K562 (cell line): ENCODE results near the gene IQGAP3. TPM values are rescaled to one million over a fixed set of nuclear protein-coding genes. Genes with fewer than 3 reads are reported as not detected.
A peak's percentile ranks its signal among the peaks of the same experiment; 100 is the strongest.

Experiments used
- ATF3 ChIP-seq, 2 experiments: fragments of 450-650 bp in 1 of 2; sonication (generic) in 1 of 2; formaldehyde crosslinking in 1 of 2; IDR thresholded peaks in 1 of 2; conservative IDR thresholded peaks in 1 of 2; 2 replicates each; pipeline versions ENCODE4 v1.6.1 to v1.8.1; 2016 to 2023; ENCODE audit warnings: mild to moderate bottlenecking in 2 of 2, moderate library complexity in 2 of 2, inconsistent platforms in 1 of 2, missing genetic modification reagents in 1 of 2
- CCNT2 ChIP-seq: IDR thresholded peaks from 2 replicates; pipeline ENCODE4 v1.6.1; 2011; ENCODE audit warnings: borderline replicate concordance, low read depth, mild to moderate bottlenecking, moderate library complexity, mixed read lengths, low read length; ENCODE audit not compliant: insufficient read length; ENCODE audit errors: extremely low read depth
- CHD1 ChIP-seq: fragments of 200-600 bp; sonication (generic); IDR thresholded peaks from one replicate; pipeline ENCODE4 v1.6.1; 2012; ENCODE audit warnings: mild to moderate bottlenecking, moderate library complexity, low read length, inconsistent platforms
- CHD2 ChIP-seq: IDR thresholded peaks from 2 replicates; pipeline ENCODE4 v1.6.1; 2011; ENCODE audit warnings: low read depth, low read length
- ELF1 ChIP-seq: fragments of 200-800 bp; sonication (Bioruptor generic); IDR thresholded peaks from 2 replicates; pipeline ENCODE4 v1.6.1; 2016; ENCODE audit warnings: missing genetic modification characterization, missing compliant biosample characterization
- HMG20A ChIP-seq: fragments of 450-650 bp; formaldehyde crosslinking; conservative IDR thresholded peaks from 2 replicates; pipeline ENCODE4 v1.4.0; 2020; ENCODE audit warnings: mild to moderate bottlenecking, mixed read lengths
- HNRNPH1 ChIP-seq: fragments of 200-400 bp; formaldehyde crosslinking; optimal IDR thresholded peaks from 2 replicates; pipeline ENCODE3; 2017; ENCODE audit warnings: low read depth, mild to moderate bottlenecking, low read length, moderate library complexity
- MCM7 ChIP-seq, 2 experiments: fragments of 450-650 bp; IDR thresholded peaks; 2 replicates each; pipeline ENCODE4 v1.6.1; 2016 to 2018
- NCOA6 ChIP-seq: fragments of 450-650 bp; IDR thresholded peaks from 2 replicates; pipeline ENCODE4 v1.6.1; 2017; ENCODE audit warnings: mild to moderate bottlenecking
- PCBP1 ChIP-seq: fragments of 200-400 bp; formaldehyde crosslinking; IDR thresholded peaks from 2 replicates; pipeline ENCODE4 v1.6.1; 2018; ENCODE audit warnings: mild to moderate bottlenecking, low read depth, low read length; ENCODE audit not compliant: poor library complexity, severe bottlenecking
- POLR2G ChIP-seq: fragments of 200-400 bp; formaldehyde crosslinking; IDR thresholded peaks from 2 replicates; pipeline ENCODE4 v1.6.1; 2017; ENCODE audit warnings: low read depth, mild to moderate bottlenecking, antibody characterized with exemption, low read length, moderate library complexity
- RB1 ChIP-seq: fragments of 450-650 bp; IDR thresholded peaks from 2 replicates; pipeline ENCODE4 v1.6.1; 2017; ENCODE audit warnings: low read depth, mild to moderate bottlenecking
- RBBP5 ChIP-seq: fragments of 200-600 bp; sonication (generic); IDR thresholded peaks from 2 replicates; pipeline ENCODE4 v1.6.1; 2012; ENCODE audit warnings: borderline replicate concordance, mild to moderate bottlenecking, low read length, control low read depth, inconsistent platforms; ENCODE audit not compliant: insufficient read depth, poor library complexity, severe bottlenecking
- RBM25 ChIP-seq: fragments of 200-400 bp; formaldehyde crosslinking; IDR thresholded peaks from 2 replicates; pipeline ENCODE4 v1.6.1; 2018; ENCODE audit warnings: low read length, low read depth, moderate library complexity; ENCODE audit not compliant: severe bottlenecking
- SIRT6 ChIP-seq: IDR thresholded peaks from one replicate; pipeline ENCODE4 v1.6.1; 2012; ENCODE audit warnings: low read depth, mild to moderate bottlenecking, control low read depth, inconsistent platforms, low read length, moderate library complexity
- SMAD2 ChIP-seq: fragments of 150-350 bp; IDR thresholded peaks from 2 replicates; pipeline ENCODE4 v1.6.1; 2014; ENCODE audit warnings: low read depth, mild to moderate bottlenecking, low read length
- TAL1 ChIP-seq: fragments of 450-650 bp; IDR thresholded peaks from 2 replicates; pipeline ENCODE4 v1.6.1; 2016; ENCODE audit warnings: mild to moderate bottlenecking
- UBTF ChIP-seq, 2 experiments: IDR thresholded peaks; 2 replicates each; pipeline ENCODE4 v1.6.1; 2012; ENCODE audit warnings: improper control_type of control experiment in 2 of 2, low read depth in 2 of 2, low read length in 2 of 2, borderline replicate concordance in 1 of 2
- ZBTB11 ChIP-seq, 3 experiments: fragments of 200-800 bp in 1 of 3; fragments of 250-450 bp in 1 of 3; fragments of 450-650 bp in 1 of 3; sonication (Bioruptor Pico) in 1 of 3; sonication (Bioruptor generic) in 1 of 3; formaldehyde crosslinking in 1 of 3; IDR thresholded peaks; 2 replicates each; pipeline versions ENCODE4 v1.6.1 to v1.8.0; 2016 to 2022; ENCODE audit warnings: mild to moderate bottlenecking in 2 of 3, missing genetic modification characterization in 2 of 3, missing compliant biosample characterization in 1 of 3, moderate library complexity in 1 of 3
- ZBTB26 ChIP-seq: fragments of 450-650 bp; formaldehyde crosslinking; IDR thresholded peaks from 2 replicates; pipeline ENCODE4 v1.4.0; 2022; ENCODE audit warnings: missing genetic modification characterization
- ZNF212 ChIP-seq: fragments of 450-650 bp; formaldehyde crosslinking; IDR thresholded peaks from 2 replicates; pipeline ENCODE4 v1.4.0; 2020; ENCODE audit warnings: mild to moderate bottlenecking
- polyA plus RNA-seq, 8 experiments: library from polyadenylated mRNA; depleted of rRNA in 4 of 8; stranded (reverse) in 5 of 8; unstranded in 3 of 8; fragments of >200 nt; fragmentation: Nextera tagmentation in 2 of 8; fragmentation: Illumina TruSeq in 1 of 8; extraction: Ambion mirVana in 2 of 8; extraction: Trizol in 1 of 8; gene quantifications; 2 replicates each; pipeline versions ENCODE4 v1.2.1 to v1.2.3, GENCODE V29; 2011 to 2014; ENCODE audit warnings: inconsistent platforms in 1 of 8, missing spikeins in 1 of 8
- total RNA-seq, 7 experiments: library from RNA; depleted of rRNA in 6 of 7; stranded (reverse); fragments of >200 nt in 6 of 7; fragmentation: Illumina TruSeq in 2 of 7; extraction: Trizol in 2 of 7; gene quantifications; 2 replicates each; pipeline versions ENCODE4 v1.2.1 to v1.2.3, GENCODE V29; 2011 to 2021; ENCODE audit warnings: low replicate concordance in 1 of 7

Gene IQGAP3
- total and polyA plus RNA-seq, 9 of the 15 experiments (the other 6 are each of a cell fraction or from before 2014, with no cell fraction given) = 1.4 to 16.6 (median 11.9) TPM

- 0 out of 6 replicates have a peak, but pooled peaks of 1 of the 3 experiments have one; percentile 13 for TF ChIP-seq ZBTB11 (CRISPR knock-in tag; IDR thresholded peaks at IDR 0.05)
- TF ChIP-seq HNRNPH1 = no peak
- TF ChIP-seq POLR2G = peak; percentile 70
- no peak for TF ChIP-seq ELF1
- TF ChIP-seq RBBP5 = peak; percentile 79
- no peak for TF ChIP-seq TAL1
- TF ChIP-seq ATF3 (IDR thresholded peaks at IDR 0.05) = no peak
- no peak for TF ChIP-seq ATF3 (CRISPR knock-in tag; conservative IDR thresholded peaks at IDR 0.05)
- TF ChIP-seq SIRT6 = no peak
- no peak for TF ChIP-seq ZBTB26
- TF ChIP-seq CHD1 = no peak
- no peak for TF ChIP-seq RBM25
- TF ChIP-seq PCBP1 = peak; percentile 21
- peak in 1 of 2 experiments; percentile 58; a peak in 2 of 4 replicates for TF ChIP-seq UBTF (IDR thresholded peaks at IDR 0.05; ENCODE audit: borderline replicate concordance in 1 of 2, low read depth in 2 of 2, low read length in 2 of 2)
- TF ChIP-seq MCM7 (IDR thresholded peaks at IDR 0.05) = no peak
- no peak for TF ChIP-seq NCOA6
- no peak for TF ChIP-seq SMAD2
- TF ChIP-seq CCNT2 = peak; percentile 78
- no peak for TF ChIP-seq ZNF212 (CRISPR knock-in tag)
- TF ChIP-seq CHD2 = no peak
- TF ChIP-seq HMG20A = no peak
- TF ChIP-seq RB1 = peak; percentile 41; the same call in 1 of the 2 replicates
Observed at GRCh38 chr1:156500543-156500792, 71.9 kb downstream of the IQGAP3 start, which contains the start of gene MEF2D (continued).
